Lung (tissue), 13 donors: ENCODE measurements around the gene CRX. TPM values are rescaled to one million over a fixed set of nuclear protein-coding genes. Genes with fewer than 3 reads are reported as not detected.
A peak's percentile ranks its signal among the peaks of the same experiment; 100 is the strongest.

Experiments used
- ATAC-seq: fragments of 200-7000 bp; cut with Tn5 transposase; one replicate; pipeline ENCODE4 v1.9.1; 2020; ENCODE audit warnings: moderate number of reproducible peaks; ENCODE audit not compliant: insufficient read depth, low FRiP score
- DNase-seq, 3 donors: peaks; one replicate each; pipeline ENCODE4 v3.0.0-alpha.2; 2013 to 2017
- H3K27ac ChIP-seq, 2 donors: one replicate each; pipeline ENCODE4 v1.5.1; 2013; ENCODE audit warnings: mild to moderate bottlenecking in 2 of 2, moderate library complexity in 2 of 2, control low read depth in 1 of 2, inconsistent platforms in 1 of 2, low read depth in 1 of 2, low read length in 1 of 2
- H3K27me3 ChIP-seq, 3 donors: one replicate each; pipeline ENCODE4 v1.5.1; 2013; ENCODE audit warnings: low read length in 2 of 3; ENCODE audit not compliant: control insufficient read depth in 3 of 3, insufficient read depth in 3 of 3
- H3K36me3 ChIP-seq, 4 donors: one replicate each; pipeline ENCODE4 v1.5.1; 2013; ENCODE audit warnings: low read length in 4 of 4, mild to moderate bottlenecking in 1 of 4, moderate library complexity in 1 of 4; ENCODE audit not compliant: control insufficient read depth in 4 of 4, insufficient read depth in 4 of 4
- H3K4me1 ChIP-seq, 5 donors: one replicate each; pipeline ENCODE4 v1.5.1; 2013; ENCODE audit warnings: low read length in 5 of 5, mild to moderate bottlenecking in 2 of 5, moderate library complexity in 1 of 5; ENCODE audit not compliant: control insufficient read depth in 5 of 5, insufficient read depth in 5 of 5
- H3K4me3 ChIP-seq: one replicate; pipeline ENCODE4 v1.5.1; 2013; ENCODE audit warnings: mild to moderate bottlenecking, control low read depth, moderate library complexity
- H3K9ac ChIP-seq, 2 donors: one replicate each; pipeline ENCODE4 v1.5.1; 2013; ENCODE audit warnings: low read length in 2 of 2, control low read depth in 1 of 2; ENCODE audit not compliant: insufficient read depth in 1 of 2
- H3K9me3 ChIP-seq, 4 donors: one replicate each; pipeline ENCODE4 v1.5.1; 2013; ENCODE audit warnings: low read length in 3 of 4, mild to moderate bottlenecking in 1 of 4, moderate library complexity in 1 of 4; ENCODE audit not compliant: control insufficient read depth in 4 of 4, insufficient read depth in 3 of 4
- WGBS, 2 donors: extraction: QIAGEN DNeasy Blood & Tissue Kit; methylation state at CpG; one replicate each; pipeline ENCODE4 v1.1.7; 2013; 5-methylcytosine and 5-hydroxymethylcytosine counted together
- polyA plus RNA-seq, 2 donors: library from polyadenylated mRNA; stranded (reverse); fragments of 200-250 nt; gene quantifications; one replicate each; pipeline ENCODE4 v1.2.1, GENCODE V29; 2013
- small RNA-seq: library from RNA; depleted of rRNA; stranded (forward); fragments of <200 nt; gene quantifications from one replicate; pipeline ENCODE3, GENCODE V24; 2014; ENCODE audit warnings: low replicate concordance
- total RNA-seq, 2 donors: library from RNA; depleted of rRNA in 1 of 2; stranded (reverse); fragments of >200 nt in 1 of 2; gene quantifications; one replicate each; pipeline ENCODE4 v1.2.1, GENCODE V29; 2014 to 2021
- TF ChIP-seq, protein P1 (sequence below): IDR thresholded peaks from 2 replicates; pipeline ENCODE4 v1.5.1; 2012; ENCODE audit warnings: mild to moderate bottlenecking; ENCODE audit errors: control extremely low read depth, extremely low read depth
- donor health status: control.
- donor health status: control.
- donor health status: Bipolar disorder and iron deficiency.
- donor health status: healthy.
- donor health status: DM: yes; HTN: yes; CAD: no.

CRX gene
- total and polyA plus RNA-seq, 4 donors, result 0.02 TPM; not detected in 3

DNA sequence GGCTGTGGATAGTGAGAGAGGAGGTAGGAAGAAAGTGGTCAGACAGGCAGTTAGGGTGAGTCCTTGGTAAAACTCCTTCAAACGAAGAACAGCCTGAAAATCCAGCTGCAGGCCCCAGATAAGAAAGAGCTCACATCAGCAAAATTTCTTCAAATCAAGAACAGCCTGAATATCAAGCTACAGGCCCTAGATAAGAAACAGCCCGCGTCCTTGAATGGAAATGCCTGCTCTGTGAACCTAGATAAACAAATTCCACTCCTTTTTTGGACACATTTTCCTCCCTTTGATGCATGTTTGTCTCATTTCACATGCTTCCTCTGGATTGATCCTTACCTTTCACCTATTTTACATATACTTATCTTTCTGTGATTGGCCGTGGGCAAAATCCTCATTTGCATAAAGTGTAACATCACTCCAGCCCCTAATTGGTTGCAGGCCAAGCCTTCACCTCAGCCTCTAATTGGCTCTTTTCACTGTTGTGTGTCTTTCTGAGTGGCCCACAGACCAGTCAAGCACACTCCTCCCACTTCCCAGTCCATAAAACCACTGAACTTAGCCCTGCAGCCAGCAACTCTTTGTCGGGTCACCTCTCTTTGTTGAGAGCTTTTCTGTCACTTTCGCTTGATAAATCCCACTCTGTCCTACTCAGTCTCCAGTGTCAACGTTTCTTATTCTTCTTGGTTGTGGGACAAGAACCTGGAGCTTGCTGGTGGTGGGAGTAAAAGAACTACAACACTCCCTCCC, 70.4 kb downstream of the CRX start:
- ATAC-seq, result no peak
- H3K27ac ChIP-seq, result no peak overlapping the region
- no peak overlapping the region for H3K4me3 ChIP-seq
- no peaks in the 10 kb centered on the region for H3K27me3 ChIP-seq
- H3K9me3 ChIP-seq, result peaks cover 0 to 7% (median 2%) of the 10 kb centered on the region in 4 donors
- TF ChIP-seq, protein P1, sequence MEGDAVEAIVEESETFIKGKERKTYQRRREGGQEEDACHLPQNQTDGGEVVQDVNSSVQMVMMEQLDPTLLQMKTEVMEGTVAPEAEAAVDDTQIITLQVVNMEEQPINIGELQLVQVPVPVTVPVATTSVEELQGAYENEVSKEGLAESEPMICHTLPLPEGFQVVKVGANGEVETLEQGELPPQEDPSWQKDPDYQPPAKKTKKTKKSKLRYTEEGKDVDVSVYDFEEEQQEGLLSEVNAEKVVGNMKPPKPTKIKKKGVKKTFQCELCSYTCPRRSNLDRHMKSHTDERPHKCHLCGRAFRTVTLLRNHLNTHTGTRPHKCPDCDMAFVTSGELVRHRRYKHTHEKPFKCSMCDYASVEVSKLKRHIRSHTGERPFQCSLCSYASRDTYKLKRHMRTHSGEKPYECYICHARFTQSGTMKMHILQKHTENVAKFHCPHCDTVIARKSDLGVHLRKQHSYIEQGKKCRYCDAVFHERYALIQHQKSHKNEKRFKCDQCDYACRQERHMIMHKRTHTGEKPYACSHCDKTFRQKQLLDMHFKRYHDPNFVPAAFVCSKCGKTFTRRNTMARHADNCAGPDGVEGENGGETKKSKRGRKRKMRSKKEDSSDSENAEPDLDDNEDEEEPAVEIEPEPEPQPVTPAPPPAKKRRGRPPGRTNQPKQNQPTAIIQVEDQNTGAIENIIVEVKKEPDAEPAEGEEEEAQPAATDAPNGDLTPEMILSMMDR, result no peak
- DNase-seq, result peak; percentile 70 to 86 (median 71)
- WGBS, 2 donors, result 46 to 55% methylated on average over 7 of the region's 7 CpGs
- H3K9ac ChIP-seq, result no peak overlapping the region
- H3K36me3 ChIP-seq, result no peaks in the 10 kb centered on the region
- H3K4me1 ChIP-seq, result no peaks in the 10 kb centered on the region

Small RNA genes within 50 kb of the gene (small RNA-seq; reads per million reads assigned to genes)
- gene AC008745.1, result not detected

Other genes starting within 250 kb of the CRX start
- under 1 TPM in 1 of 2 donors, not detected in 1; 0.52 TPM for gene ZNF541, start 248.8 kb upstream of the CRX start, total RNA-seq
- under 1 TPM; 0.12 to 0.24 TPM for gene ZNF541, start 248.8 kb upstream of the CRX start, polyA plus RNA-seq
- gene BICRA, start 212.8 kb upstream of the CRX start, total RNA-seq, result 10 to 100 TPM in 1 of 2 donors, 1 to 10 TPM in 1; 6.6 to 16.1 TPM
- 1 to 10 TPM; 6.1 to 6.9 TPM for gene BICRA, start 212.8 kb upstream of the CRX start, polyA plus RNA-seq
- gene EHD2, start 108.5 kb upstream of the CRX start, total RNA-seq, result 100 to 1,000 TPM; 177 to 190 TPM
- gene EHD2, start 108.5 kb upstream of the CRX start, polyA plus RNA-seq, result 10 to 100 TPM; 68.0 to 76.5 TPM
- gene NOP53, start 76.4 kb upstream of the CRX start, total RNA-seq, result 100 to 1,000 TPM; 146 to 188 TPM
- gene NOP53, start 76.4 kb upstream of the CRX start, polyA plus RNA-seq, result 100 to 1,000 TPM; 198 to 498 TPM
- 100 to 1,000 TPM; 104 to 347 TPM for gene SELENOW, start 43.2 kb upstream of the CRX start, total RNA-seq
- 100 to 1,000 TPM; 345 to 532 TPM for gene SELENOW, start 43.2 kb upstream of the CRX start, polyA plus RNA-seq
- not detected for gene TPRX1, start 17.4 kb upstream of the CRX start, total RNA-seq
- not detected for gene TPRX1, start 17.4 kb upstream of the CRX start, polyA plus RNA-seq
- not detected for gene TPRX2, start 37.3 kb downstream of the CRX start, total RNA-seq
- not detected for gene TPRX2, start 37.3 kb downstream of the CRX start, polyA plus RNA-seq
- gene SULT2A1, start 64.4 kb downstream of the CRX start, total RNA-seq, result under 1 TPM in 1 of 2 donors, not detected in 1; 0.15 TPM
- under 1 TPM in 1 of 2 donors, not detected in 1; 0.01 TPM for gene SULT2A1, start 64.4 kb downstream of the CRX start, polyA plus RNA-seq
- not detected for gene BSPH1, start 170.2 kb downstream of the CRX start, total RNA-seq
- not detected for gene BSPH1, start 170.2 kb downstream of the CRX start, polyA plus RNA-seq
- gene ELSPBP1, start 172.7 kb downstream of the CRX start, total RNA-seq, result not detected
- not detected for gene ELSPBP1, start 172.7 kb downstream of the CRX start, polyA plus RNA-seq
- gene CABP5, start 222.1 kb downstream of the CRX start, total RNA-seq, result not detected
- under 1 TPM; 0.07 to 0.14 TPM for gene CABP5, start 222.1 kb downstream of the CRX start, polyA plus RNA-seq